ENCODE results near the gene SEMA5B.

Gene SEMA5B

GRCh38 chr3:122941228-122942206 lies 86.0 kb downstream of the SEMA5B start:
- TF ChIP-seq CTCF (IDR thresholded peaks at IDR 0.05): no peak
- TF ChIP-seq ZFX (IDR thresholded peaks at IDR 0.05; ENCODE audit: borderline replicate concordance): no peak

GRCh38 chr3:122940628-122941086 lies 86.9 kb downstream of the SEMA5B start:
- TF ChIP-seq CTCF (IDR thresholded peaks at IDR 0.05): no peak
- TF ChIP-seq ZFX (IDR thresholded peaks at IDR 0.05; ENCODE audit: borderline replicate concordance): no peak
- H3K27ac ChIP-seq: no peak overlapping the region

More at GRCh38 chr3:122941228-122942206, 86.0 kb downstream of the SEMA5B start:
- no peak overlapping the region for H3K27ac ChIP-seq

- TF ChIP-seq ZFX (IDR thresholded peaks at IDR 0.05; ENCODE audit: borderline replicate concordance) (no peak), CTCF (IDR thresholded peaks at IDR 0.05) (no peak)
- no peak overlapping the region for H3K27ac ChIP-seq
Observed at GRCh38 chr3:122938783-122939425, 88.7 kb downstream of the SEMA5B start.

- no peak for TF ChIP-seq CTCF (IDR thresholded peaks at IDR 0.05)
- TF ChIP-seq ZFX (IDR thresholded peaks at IDR 0.05; ENCODE audit: borderline replicate concordance): no peak
- H3K27ac ChIP-seq: no peak overlapping the region
Observed at GRCh38 chr3:122937745-122938144, 89.8 kb downstream of the SEMA5B start.

- TF ChIP-seq CTCF (IDR thresholded peaks at IDR 0.05) (no peak), ZFX (IDR thresholded peaks at IDR 0.05; ENCODE audit: borderline replicate concordance) (no peak)
- no peak overlapping the region for H3K27ac ChIP-seq
Observed at GRCh38 chr3:122936986-122937385, 90.6 kb downstream of the SEMA5B start.

- no peak overlapping the region for H3K27ac ChIP-seq
- no peak for TF ChIP-seq CTCF (IDR thresholded peaks at IDR 0.05)
Observed at GRCh38 chr3:122936335-122936734, 91.2 kb downstream of the SEMA5B start.

GRCh38 chr3:122934251-122934650 lies 93.3 kb downstream of the SEMA5B start:
- TF ChIP-seq ZFX (IDR thresholded peaks at IDR 0.05; ENCODE audit: borderline replicate concordance): no peak
- TF ChIP-seq CTCF (IDR thresholded peaks at IDR 0.05): no peak
- no peak overlapping the region for H3K27ac ChIP-seq
